ENCODE data around the gene TMEM82. TPM values are rescaled to one million over a fixed set of nuclear protein-coding genes. Genes with fewer than 3 reads are reported as not detected.
"Not testable (repeated sequence)": the region's sequence is repeated elsewhere in the genome, so short reads cannot be mapped to it uniquely, and the experiment has no call there.

TMEM82 gene
- polyA plus RNA-seq, 1 donor from 2014 or later, result not detected

DNA sequence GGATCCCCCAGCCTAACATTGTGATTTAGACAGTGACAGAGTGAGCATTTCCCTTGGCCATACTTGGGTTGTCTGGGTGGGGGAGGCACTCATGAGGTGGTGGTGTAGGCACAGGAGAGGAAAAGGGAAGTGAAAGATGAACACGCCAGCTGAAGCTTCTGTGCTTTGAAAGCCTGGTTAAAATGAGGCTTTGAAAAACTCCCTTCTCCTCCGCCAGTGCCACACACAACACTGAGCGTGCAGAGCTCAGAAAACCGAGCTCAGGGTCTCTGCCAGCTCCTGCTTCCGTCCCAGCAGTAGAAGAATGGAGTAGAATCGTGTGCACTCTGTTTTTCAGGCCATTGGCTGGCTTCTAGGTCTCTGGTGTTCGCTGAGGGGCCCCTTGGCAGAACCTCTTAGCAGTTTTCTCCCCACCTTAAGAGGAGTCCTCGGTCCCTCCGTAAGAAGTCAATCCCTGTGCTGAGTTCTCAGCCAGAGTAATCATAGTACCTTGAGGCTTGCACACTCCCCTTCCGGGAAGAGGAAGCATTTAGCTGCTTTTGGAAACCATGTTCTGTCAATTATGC is 45.3 kb upstream of the TMEM82 start:
- no peaks in the 10 kb centered on the region for H4K20me1 ChIP-seq (ENCODE audit: insufficient read depth)
- no peaks in the 10 kb centered on the region for H3K79me2 ChIP-seq (replicated peaks; ENCODE audit: insufficient read depth, low read length)
- H3K4me2 ChIP-seq (ENCODE audit: low read length), result no peak overlapping the region
- no peaks in the 10 kb centered on the region for H3F3A ChIP-seq (ENCODE audit: insufficient read depth, low read length, poor library complexity, severe bottlenecking)
- no peaks in the 10 kb centered on the region for H3K9me2 ChIP-seq (ENCODE audit: insufficient read depth, low read length)
- H3K27me3 ChIP-seq (ENCODE audit: insufficient read depth, low read depth, low read length), result no peaks in the 10 kb centered on the region
- H3K27ac ChIP-seq (ENCODE audit: low read length), result no peak overlapping the region
- H3K9me3 ChIP-seq (ENCODE audit: low read length), result no peaks in the 10 kb centered on the region
- TF ChIP-seq RAD21 (conservative IDR thresholded peaks at IDR 0.05) (no peak), MXI1 (conservative IDR thresholded peaks at IDR 0.05; ENCODE audit: poor library complexity, severe bottlenecking) (no peak), EP300 (conservative IDR thresholded peaks at IDR 0.05; ENCODE audit: poor library complexity, severe bottlenecking) (no peak), EZH2 (IDR thresholded peaks at IDR 0.05; ENCODE audit: borderline replicate concordance, insufficient read depth, low read length, poor library complexity, severe bottlenecking) (no peak), POLR2AphosphoS5 (IDR thresholded peaks at IDR 0.05) (no peak)
- TF ChIP-seq, protein P1, sequence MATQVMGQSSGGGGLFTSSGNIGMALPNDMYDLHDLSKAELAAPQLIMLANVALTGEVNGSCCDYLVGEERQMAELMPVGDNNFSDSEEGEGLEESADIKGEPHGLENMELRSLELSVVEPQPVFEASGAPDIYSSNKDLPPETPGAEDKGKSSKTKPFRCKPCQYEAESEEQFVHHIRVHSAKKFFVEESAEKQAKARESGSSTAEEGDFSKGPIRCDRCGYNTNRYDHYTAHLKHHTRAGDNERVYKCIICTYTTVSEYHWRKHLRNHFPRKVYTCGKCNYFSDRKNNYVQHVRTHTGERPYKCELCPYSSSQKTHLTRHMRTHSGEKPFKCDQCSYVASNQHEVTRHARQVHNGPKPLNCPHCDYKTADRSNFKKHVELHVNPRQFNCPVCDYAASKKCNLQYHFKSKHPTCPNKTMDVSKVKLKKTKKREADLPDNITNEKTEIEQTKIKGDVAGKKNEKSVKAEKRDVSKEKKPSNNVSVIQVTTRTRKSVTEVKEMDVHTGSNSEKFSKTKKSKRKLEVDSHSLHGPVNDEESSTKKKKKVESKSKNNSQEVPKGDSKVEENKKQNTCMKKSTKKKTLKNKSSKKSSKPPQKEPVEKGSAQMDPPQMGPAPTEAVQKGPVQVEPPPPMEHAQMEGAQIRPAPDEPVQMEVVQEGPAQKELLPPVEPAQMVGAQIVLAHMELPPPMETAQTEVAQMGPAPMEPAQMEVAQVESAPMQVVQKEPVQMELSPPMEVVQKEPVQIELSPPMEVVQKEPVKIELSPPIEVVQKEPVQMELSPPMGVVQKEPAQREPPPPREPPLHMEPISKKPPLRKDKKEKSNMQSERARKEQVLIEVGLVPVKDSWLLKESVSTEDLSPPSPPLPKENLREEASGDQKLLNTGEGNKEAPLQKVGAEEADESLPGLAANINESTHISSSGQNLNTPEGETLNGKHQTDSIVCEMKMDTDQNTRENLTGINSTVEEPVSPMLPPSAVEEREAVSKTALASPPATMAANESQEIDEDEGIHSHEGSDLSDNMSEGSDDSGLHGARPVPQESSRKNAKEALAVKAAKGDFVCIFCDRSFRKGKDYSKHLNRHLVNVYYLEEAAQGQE (IDR thresholded peaks at IDR 0.05; ENCODE audit: borderline replicate concordance), result no peak
- TF ChIP-seq, protein P2, sequence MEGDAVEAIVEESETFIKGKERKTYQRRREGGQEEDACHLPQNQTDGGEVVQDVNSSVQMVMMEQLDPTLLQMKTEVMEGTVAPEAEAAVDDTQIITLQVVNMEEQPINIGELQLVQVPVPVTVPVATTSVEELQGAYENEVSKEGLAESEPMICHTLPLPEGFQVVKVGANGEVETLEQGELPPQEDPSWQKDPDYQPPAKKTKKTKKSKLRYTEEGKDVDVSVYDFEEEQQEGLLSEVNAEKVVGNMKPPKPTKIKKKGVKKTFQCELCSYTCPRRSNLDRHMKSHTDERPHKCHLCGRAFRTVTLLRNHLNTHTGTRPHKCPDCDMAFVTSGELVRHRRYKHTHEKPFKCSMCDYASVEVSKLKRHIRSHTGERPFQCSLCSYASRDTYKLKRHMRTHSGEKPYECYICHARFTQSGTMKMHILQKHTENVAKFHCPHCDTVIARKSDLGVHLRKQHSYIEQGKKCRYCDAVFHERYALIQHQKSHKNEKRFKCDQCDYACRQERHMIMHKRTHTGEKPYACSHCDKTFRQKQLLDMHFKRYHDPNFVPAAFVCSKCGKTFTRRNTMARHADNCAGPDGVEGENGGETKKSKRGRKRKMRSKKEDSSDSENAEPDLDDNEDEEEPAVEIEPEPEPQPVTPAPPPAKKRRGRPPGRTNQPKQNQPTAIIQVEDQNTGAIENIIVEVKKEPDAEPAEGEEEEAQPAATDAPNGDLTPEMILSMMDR (IDR thresholded peaks at IDR 0.05; ENCODE audit: poor library complexity, severe bottlenecking), result no peak
- no peak overlapping the region for H3K4me3 ChIP-seq (ENCODE audit: low read length)
- H2AFZ ChIP-seq (ENCODE audit: low read depth, low read length), result no peak overlapping the region
- no peaks in the 10 kb centered on the region for H3K36me3 ChIP-seq (ENCODE audit: insufficient read depth, low read length)
- no peak overlapping the region for H3K9ac ChIP-seq (ENCODE audit: low read length)

- Histone ChIP-seq H4K20me1 (ENCODE audit: insufficient read depth) (no peaks in the 10 kb centered on the region), H3K79me2 (replicated peaks; ENCODE audit: insufficient read depth, low read length) (no peaks in the 10 kb centered on the region), H3K27me3 (ENCODE audit: insufficient read depth, low read depth, low read length) (no peaks in the 10 kb centered on the region), H3K27ac (ENCODE audit: low read length) (no peak overlapping the region), H3K9ac (ENCODE audit: low read length) (no peak overlapping the region), H2AFZ (ENCODE audit: low read depth, low read length) (no peak overlapping the region), H3K9me2 (ENCODE audit: insufficient read depth, low read length) (no peaks in the 10 kb centered on the region), H3K36me3 (ENCODE audit: insufficient read depth, low read length) (no peaks in the 10 kb centered on the region), H3K4me2 (ENCODE audit: low read length) (no peak overlapping the region), H3K9me3 (ENCODE audit: low read length) (no peaks in the 10 kb centered on the region), H3F3A (ENCODE audit: insufficient read depth, low read length, poor library complexity, severe bottlenecking) (no peaks in the 10 kb centered on the region), H3K4me3 (ENCODE audit: low read length) (no peak overlapping the region)
- TF ChIP-seq RAD21 (conservative IDR thresholded peaks at IDR 0.05) (no peak), MXI1 (conservative IDR thresholded peaks at IDR 0.05; ENCODE audit: poor library complexity, severe bottlenecking) (no peak), SMC3 (conservative IDR thresholded peaks at IDR 0.05; ENCODE audit: poor library complexity) (no peak), EP300 (conservative IDR thresholded peaks at IDR 0.05; ENCODE audit: poor library complexity, severe bottlenecking) (no peak), EZH2 (IDR thresholded peaks at IDR 0.05; ENCODE audit: borderline replicate concordance, insufficient read depth, low read length, poor library complexity, severe bottlenecking) (no peak), POLR2AphosphoS5 (IDR thresholded peaks at IDR 0.05) (no peak), TAF1 (IDR thresholded peaks at IDR 0.05; ENCODE audit: low read depth) (no peak)
- TF ChIP-seq, protein P2 (IDR thresholded peaks at IDR 0.05; ENCODE audit: poor library complexity, severe bottlenecking), result no peak
- TF ChIP-seq, protein P1 (IDR thresholded peaks at IDR 0.05; ENCODE audit: borderline replicate concordance), result no peak
Measured at GRCh38 chr1:15698201-15698600, 44.1 kb upstream of the TMEM82 start.

DNA sequence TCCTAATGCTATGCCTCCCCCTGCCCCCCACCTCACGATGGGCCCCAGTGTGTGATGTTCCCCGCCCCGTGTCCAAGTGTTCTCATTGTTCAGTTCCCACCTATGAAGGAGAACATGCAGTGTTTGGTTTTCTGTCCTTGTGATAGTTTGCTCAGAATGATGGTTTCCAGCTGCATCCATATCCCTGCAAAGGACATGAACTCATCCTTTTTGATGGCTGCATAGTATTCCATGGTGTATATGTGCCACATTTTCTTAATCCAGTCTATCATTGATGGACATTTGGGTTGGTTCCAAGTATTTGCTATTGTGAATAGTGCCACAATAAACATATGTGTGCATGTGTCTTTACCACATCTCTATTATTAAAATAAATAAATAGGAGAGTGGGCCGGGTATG is 43.0 kb upstream of the TMEM82 start:
- not testable (repeated sequence) for H3K79me2 ChIP-seq (replicated peaks; ENCODE audit: insufficient read depth, low read length); H3K9ac ChIP-seq (ENCODE audit: low read length); H4K20me1 ChIP-seq (ENCODE audit: insufficient read depth)

More for the DNA sequence above, 43.0 kb upstream of the TMEM82 start:
- not testable (repeated sequence) for H3K4me3 ChIP-seq (ENCODE audit: low read length); H3K4me2 ChIP-seq (ENCODE audit: low read length); H3F3A ChIP-seq (ENCODE audit: insufficient read depth, low read length, poor library complexity, severe bottlenecking); H2AFZ ChIP-seq (ENCODE audit: low read depth, low read length); H3K27ac ChIP-seq (ENCODE audit: low read length); H3K9me2 ChIP-seq (ENCODE audit: insufficient read depth, low read length); H3K9me3 ChIP-seq (ENCODE audit: low read length); H3K36me3 ChIP-seq (ENCODE audit: insufficient read depth, low read length); H3K27me3 ChIP-seq (ENCODE audit: insufficient read depth, low read depth, low read length)
